Fibroblast of villous mesenchyme (primary cell): ENCODE measurements around the gene TSC22D1. TPM values are rescaled to one million over a fixed set of nuclear protein-coding genes. Genes with fewer than 3 reads are reported as not detected.

ENCODE experiments used
- DNase-seq: peaks from one replicate; pipeline ENCODE4 v3.0.0-alpha.2; 2010; ENCODE audit warnings: low read depth
- H3K4me3 ChIP-seq: 2 replicates; pipeline ENCODE4 v1.5.1; 2011; ENCODE audit warnings: low read depth, mild to moderate bottlenecking, low read length
- CTCF ChIP-seq: IDR thresholded peaks from 2 replicates; pipeline ENCODE4 v1.5.1; 2012; ENCODE audit warnings: low read depth, mild to moderate bottlenecking, low read length; ENCODE audit not compliant: insufficient read depth
- total RNA-seq: library from RNA; depleted of rRNA; stranded (reverse); fragments of >200 nt; gene quantifications from 2 replicates; pipeline ENCODE4 v1.2.3, GENCODE V29; 2012

The TSC22D1 gene
- total RNA-seq, 1 donor, result 54.8 TPM

DNA sequence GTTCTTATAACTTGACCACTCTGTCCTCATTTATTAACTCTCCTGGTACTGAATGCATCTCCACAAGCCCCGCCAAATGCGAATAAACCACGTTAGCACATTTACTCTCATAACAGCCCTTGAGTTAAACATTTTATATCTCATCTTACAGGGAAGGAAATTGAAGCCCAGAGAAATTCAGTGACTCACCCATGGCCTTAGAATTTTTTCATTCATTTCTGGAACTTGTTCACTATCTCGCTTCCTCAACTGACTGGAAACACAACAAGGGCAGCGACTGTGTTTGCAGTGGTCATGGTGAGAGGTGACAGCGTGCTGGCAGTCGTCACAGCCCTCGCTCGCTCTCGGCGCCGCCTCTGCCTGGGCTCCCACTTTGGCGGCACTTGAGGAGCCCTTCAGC lies 163.0 kb downstream of the TSC22D1 start:
- TF ChIP-seq CTCF, result no peak
- H3K4me3 ChIP-seq, result no peak overlapping the region
- DNase-seq, result no peak

DNA sequence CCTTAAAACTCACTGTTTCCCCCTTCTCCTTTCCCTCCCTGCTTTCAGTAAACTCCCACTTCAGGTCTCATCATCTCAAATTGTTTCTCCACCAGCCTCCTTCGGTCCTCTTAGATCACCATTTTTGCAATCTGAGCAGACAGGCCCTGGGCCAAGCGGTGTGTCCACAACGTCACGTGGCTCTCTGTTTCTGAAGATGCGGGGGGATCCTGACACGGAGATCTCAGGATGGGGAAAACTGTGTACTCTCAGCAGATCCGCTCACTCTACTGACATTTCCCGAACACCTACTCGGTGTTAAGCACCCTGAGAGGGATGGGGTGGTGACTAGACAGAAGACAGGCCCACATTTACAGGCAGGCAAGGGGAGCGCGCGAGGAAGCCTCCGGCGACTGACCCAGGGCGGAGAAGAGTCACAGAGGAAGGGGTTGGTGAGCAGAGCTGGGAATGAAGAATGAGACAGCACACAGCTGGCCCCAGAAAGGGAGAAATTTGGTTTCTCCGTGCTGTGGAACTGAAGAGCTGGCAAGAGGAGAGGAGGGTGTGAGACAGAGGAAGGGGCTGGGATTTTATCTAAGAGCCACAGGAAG lies 163.7 kb downstream of the TSC22D1 start:
- no peak for DNase-seq
- TF ChIP-seq CTCF, result no peak
- H3K4me3 ChIP-seq, result no peak overlapping the region

- no peak for DNase-seq
- no peak for TF ChIP-seq CTCF
- no peak overlapping the region for H3K4me3 ChIP-seq
These were observed 164.3 kb downstream of the TSC22D1 start for GRCh38 chr13:44411841-44412240.

DNA sequence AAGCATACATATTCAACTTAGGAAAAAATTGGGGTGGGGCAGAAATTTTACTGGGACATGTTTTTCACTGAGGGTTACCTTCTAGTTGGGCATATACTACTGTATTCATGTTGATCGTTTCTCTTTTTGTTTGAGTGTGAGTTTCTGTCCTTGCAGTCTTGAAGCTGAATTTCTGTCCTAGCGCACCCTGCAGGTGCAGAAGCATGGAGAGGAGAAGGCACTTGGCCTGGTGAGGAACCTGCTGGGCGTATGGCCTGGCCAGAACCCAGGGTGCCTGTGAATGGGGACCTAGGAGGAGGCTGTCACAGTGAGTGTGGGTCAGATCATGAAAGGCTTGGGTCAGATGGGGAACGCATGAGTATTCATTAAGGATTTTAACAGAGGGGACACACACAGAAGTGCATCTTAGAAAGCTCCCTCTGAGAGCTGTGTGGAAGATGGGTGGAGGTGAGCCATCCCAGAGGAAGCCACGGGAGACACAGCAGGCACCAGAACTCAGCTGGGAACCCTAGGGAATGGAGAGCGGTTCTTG lies 165.7 kb downstream of the TSC22D1 start:
- no peak for TF ChIP-seq CTCF
- no peak for DNase-seq
- no peak overlapping the region for H3K4me3 ChIP-seq

- no peak overlapping the region for H3K4me3 ChIP-seq
- no peak for DNase-seq
- no peak for TF ChIP-seq CTCF
These were observed 166.5 kb downstream of the TSC22D1 start for GRCh38 chr13:44409595-44409994.

DNA sequence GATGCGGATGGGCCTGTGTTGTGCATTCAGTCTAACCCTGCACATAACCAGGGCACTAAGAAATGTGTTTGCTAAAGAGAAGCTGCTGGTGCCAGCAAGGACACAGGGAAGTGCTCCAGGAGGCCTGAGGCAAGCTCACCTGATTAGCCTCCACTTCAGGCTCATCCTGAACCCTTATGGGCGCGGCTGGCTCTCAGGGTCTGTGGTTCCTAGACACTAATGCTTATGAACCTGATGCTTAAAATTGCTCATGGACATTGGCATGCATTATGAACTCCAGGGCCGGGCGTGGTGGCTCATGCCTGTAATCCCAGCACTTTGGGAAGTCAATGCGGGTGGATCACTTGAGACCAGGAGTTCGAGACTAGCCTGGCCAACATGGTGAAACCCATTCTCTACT lies 168.2 kb downstream of the TSC22D1 start:
- H3K4me3 ChIP-seq, result no peak overlapping the region
- no peak for TF ChIP-seq CTCF
- no peak for DNase-seq

GRCh38 chr13:44407379-44407778 lies 168.8 kb downstream of the TSC22D1 start:
- no peak for TF ChIP-seq CTCF
- H3K4me3 ChIP-seq, result no peak overlapping the region
- no peak for DNase-seq
